NCI-H226 (cell line): Measurements from ENCODE around the gene NMNAT1.
"Not testable (repeated sequence)": the region's sequence is repeated elsewhere in the genome, so short reads cannot be mapped to it uniquely, and the experiment has no call there.

Source experiments
- DNase-seq: peaks from one replicate; pipeline ENCODE4 v3.0.0-alpha.2; 2015

NMNAT1 gene

GRCh38 chr1:9942939-9943788, at the start of gene NMNAT1, which contains the start of gene LZIC:
NMNAT1 (plus strand) TSS chr1:9943475; CDS start chr1:9972074, 28,599 bp downstream.
LZIC (minus strand) TSS chr1:9943391; CDS start chr1:9936619, 6,772 bp downstream.
- peak; percentile 95 for DNase-seq

GRCh38 chr1:9894115-9894514, 49.2 kb upstream of the NMNAT1 start:
- DNase-seq = no peak

- DNase-seq = no peak
Measured at GRCh38 chr1:9900142-9901043, 42.9 kb upstream of the NMNAT1 start.

DNA sequence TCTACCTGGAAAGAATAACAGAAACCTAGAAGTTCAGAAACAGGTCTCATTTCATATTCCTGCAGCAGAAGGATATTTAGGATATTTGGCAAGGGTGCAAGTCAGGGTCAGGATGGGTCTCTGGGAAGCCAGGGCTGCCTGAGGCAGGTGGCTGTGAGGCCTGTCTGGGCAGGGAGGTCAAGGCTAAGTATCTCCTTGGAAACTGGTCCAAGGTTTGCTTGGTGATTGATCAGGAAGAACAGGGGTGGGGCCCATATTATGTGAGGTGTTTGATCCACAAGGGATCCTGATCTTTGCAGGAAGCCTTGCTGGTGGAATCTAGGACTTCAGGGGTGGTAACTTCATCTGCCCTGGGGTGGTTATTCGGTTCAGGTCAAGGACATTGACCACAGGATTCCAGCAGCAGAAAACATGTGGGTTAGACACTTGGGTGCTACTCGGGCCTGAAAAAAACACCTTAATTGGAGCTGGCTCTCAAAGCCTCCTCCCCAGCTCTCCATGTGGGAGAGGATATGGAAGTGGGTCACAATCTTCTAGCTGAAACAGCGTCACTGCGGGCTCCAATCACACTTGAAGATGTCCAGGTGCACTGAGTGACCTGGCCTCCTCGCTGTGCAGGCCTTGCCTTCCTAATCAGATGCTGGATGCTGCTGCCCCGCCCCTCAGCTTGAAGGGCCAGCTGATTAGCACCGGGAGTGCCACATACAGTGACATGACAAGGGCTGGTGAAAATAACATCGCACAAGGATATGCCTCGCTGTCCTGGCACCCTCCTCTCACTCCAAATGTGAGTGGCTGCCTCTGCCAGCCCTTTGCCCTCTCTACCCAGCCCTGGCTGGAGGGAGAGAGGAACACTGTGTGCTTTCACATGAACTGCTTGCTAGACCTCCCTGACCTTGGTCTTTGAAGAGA, 41.9 kb upstream of the NMNAT1 start:
- no peak for DNase-seq

DNA sequence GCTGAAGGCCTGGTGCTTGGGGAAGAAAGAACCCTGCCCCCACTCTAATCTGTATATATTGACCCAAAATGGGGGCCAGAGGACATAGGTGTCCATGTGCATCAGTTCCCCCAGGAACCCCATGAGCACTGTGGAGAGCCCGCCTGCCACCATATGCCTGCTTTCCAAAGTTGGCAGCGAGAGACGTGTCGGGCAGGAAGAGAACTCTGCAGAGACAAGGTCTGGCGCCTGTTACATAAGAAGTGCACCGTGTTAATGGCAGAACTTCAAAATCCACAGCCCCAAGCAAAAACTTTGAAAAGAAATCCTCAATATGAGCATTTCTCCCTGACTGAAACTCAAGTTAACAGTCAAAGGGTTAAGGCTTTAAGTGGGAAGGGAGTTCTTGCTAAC, 41.2 kb upstream of the NMNAT1 start:
- DNase-seq = no peak

GRCh38 chr1:9903801-9904527, 39.3 kb upstream of the NMNAT1 start:
- no peak for DNase-seq

DNA sequence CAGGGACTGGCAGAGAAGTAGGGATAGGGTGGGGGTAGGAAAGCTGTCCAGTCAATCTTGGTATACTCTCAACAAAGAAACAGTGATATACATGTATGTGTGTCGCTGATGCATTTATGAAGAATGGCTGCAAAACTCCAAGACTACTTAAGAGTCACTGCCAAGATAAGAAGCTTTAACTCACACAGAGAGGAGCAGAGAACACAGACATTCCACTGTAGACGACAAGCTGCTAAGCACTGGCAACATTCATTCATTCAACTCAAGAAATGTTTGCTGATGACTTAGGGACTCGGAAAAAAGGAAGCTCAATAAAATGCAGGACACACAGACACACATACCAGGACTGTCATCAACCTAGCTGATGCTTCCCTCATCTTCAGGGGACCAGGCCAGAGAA, 38.7 kb upstream of the NMNAT1 start:
- peak; percentile 19 for DNase-seq

DNA sequence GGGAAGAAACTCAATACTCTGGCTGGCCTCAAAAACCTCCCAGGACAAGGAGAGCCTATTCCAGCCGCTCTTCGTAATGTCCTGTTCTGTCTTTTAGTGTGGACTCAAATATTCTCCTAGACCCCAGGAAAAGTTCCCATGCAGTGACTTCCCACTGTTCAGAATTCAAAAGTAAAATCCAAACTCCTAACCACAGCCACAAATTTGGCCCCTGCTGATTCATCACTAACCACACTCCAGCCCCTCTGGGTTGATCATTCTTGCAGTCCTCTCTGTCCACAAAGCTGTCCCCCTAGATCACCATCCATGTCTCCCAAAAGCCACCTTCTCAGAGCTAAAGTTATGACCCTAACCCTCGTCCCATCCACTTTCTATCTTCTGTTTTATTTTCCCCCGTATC, 38.3 kb upstream of the NMNAT1 start:
- no peak for DNase-seq

DNA sequence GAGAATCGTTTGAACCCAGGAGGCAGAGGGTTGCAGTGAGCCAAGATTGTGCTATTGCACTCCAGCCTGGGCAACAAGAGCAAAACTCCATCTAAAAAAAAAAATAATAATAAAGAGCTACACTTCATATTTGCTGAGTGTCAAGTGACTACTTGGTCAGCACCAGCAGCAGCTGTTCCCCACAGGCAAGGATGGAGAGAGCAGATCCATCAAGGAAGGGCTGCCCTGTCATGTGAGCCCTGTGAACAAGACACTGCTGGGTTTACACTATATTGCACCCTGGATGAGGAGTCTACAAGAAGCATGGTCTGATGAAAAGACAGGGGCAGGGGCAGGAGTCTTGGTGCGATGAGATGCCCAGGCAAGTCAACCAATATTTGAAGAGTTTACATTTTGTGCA, 36.8 kb upstream of the NMNAT1 start:
- DNase-seq = no peak

- DNase-seq = no peak
Measured at GRCh38 chr1:9907441-9907840, 35.8 kb upstream of the NMNAT1 start.

DNA sequence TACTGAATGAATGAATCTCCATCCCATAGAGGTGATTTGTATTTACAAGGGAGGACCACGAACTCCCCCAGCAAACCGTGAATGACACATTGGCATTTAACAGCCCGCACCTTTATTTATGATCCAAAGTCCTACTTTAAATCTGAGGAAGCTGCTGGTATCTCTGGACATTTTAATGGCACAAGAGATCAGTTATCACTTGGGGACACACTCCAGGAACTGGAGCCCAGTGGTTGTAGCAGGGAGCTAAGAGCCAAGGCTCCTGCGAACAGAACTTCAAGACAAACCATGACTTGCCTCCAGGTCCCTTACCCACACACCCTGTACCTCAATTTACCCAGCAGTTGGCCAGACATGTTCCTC, 34.4 kb upstream of the NMNAT1 start:
- DNase-seq = no peak

GRCh38 chr1:9909234-9910046, 33.8 kb upstream of the NMNAT1 start:
- no peak for DNase-seq

DNA sequence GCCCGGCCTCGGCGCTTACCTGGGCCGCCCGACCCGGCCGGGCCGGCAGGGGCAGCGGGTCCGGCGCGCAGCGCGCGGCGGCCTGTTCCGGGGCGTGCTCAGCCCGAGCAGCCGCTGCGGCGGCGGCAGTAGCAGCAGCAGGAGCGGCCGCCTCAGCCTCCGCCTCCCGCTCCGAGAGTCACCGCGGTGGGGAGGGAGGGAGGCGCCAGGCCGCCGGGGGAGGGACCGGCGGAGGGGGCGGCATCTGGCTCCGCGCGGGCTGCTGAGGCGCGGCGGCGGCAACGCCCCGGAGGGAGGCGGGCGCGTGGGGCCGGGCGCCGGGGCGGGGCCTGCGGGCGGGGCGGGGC, 33.2 kb upstream of the NMNAT1 start, which contains the start of gene CTNNBIP1:
Gene CTNNBIP1, minus strand, starts transcription at position 194 of the 347 bp plus-strand sequence. CDS start 38,205 bp downstream, outside the sequence.
- peak; percentile 89 for DNase-seq

GRCh38 chr1:9910423-9911178, 32.7 kb upstream of the NMNAT1 start:
- peak; percentile 98 for DNase-seq

DNA sequence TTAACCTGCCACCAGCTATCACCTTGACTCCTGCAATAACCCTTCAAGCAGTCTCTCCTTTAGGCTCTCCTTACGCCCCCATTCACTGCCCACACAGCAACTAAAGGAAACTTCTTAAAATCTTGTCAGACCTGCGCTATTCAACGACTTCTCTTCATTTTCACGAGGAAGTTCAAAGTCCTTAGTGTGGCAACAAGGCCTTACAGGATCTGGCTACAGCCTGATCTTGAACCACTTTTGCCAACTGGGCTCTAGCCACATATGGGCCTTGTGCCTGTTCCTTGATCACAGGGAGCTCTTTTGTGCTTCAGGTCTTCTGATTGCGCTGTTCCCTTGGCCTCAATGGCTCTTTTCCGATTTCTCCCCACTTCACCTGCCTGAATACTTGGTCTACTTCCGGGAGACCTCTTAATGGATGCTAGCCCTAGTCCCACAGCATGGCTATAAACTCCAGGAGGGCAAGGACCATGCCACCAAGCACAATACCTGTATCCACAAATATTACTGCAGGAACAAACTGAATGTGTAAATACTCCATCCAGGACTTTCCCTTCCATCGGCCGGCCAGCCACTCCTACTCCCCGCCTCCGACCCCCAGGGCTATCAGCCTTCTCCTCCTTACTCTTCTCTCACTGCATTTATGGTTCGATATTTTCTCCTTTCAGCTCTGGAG, 30.9 kb upstream of the NMNAT1 start:
- no peak for DNase-seq

- DNase-seq = no peak
Measured at GRCh38 chr1:9914610-9914937, 28.7 kb upstream of the NMNAT1 start.

DNA sequence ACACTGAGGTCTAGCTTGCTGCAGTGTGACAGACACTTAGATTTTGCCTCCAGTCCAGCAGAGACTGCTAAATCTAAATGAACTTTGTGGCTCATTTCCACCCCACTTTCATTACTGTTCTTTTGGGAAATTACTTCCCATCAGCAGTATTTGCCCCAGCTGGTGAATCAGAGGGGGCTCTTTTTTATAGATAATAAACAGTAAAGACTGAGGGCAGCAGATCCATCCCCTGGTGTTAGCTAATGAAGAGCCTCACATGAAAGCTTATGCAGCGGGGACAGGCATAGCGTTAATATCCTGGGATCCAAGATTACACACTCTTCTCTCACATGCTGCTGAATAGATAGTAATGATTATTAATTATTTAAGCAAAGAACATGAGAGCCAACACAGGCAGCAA, 26.8 kb upstream of the NMNAT1 start:
- DNase-seq = no peak

- DNase-seq = not testable (repeated sequence)
Measured at GRCh38 chr1:9917495-9917894, 25.8 kb upstream of the NMNAT1 start.

DNA sequence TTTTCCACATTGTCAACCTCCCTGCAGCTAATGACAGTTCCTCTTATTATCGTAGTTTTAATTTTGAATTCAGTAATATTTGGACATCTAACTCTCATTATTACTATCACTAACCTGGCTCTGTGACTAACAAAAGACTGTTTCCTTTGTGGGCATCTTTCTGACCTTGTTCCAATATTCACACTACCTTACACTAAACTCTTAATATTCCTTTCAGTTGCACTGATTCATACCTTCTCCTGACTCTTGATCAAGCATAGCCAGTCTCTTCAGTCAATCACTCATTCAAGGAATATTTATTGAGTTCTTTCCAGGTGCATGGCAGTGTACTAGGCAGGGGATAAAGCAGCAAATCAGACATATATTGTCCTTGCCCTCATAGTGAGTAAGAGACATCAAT, 25.4 kb upstream of the NMNAT1 start:
- no peak for DNase-seq

DNA sequence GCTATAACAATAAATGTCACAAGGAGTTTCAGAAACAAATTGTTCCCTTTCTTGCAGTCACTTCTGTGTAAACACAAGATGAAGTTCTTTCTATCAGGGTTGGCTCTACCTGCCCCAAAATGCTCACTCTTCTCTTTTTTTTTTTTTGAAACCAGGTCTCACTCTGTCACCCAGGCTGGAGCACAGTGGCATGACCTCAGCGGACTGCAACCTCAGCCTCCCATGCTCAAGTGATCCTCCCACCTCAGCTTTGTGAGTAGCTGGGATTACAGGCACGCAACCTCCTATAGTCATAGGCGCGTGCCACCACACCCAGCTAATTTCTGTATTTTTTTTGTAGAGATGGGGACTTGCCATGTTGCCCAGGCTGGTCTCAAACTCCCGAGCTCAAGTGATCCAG, 22.7 kb upstream of the NMNAT1 start:
- DNase-seq = no peak
